CD8-positive, alpha-beta memory T cell (primary cell): ENCODE data around the gene NCMAP. TPM values are rescaled to one million over a fixed set of nuclear protein-coding genes. Genes with fewer than 3 reads are reported as not detected.
A peak's percentile ranks its signal among the peaks of the same experiment; 100 is the strongest.
"Not testable (repeated sequence)": the region's sequence is repeated elsewhere in the genome, so short reads cannot be mapped to it uniquely, and the experiment has no call there.

Experiments
- CTCF ChIA-PET: fragments of 350-600 bp; sonication (Branson Sonifier 250); formaldehyde crosslinking; loops from one replicate; lab custom pipeline; 2021; ENCODE audit warnings: antibody characterized with exemption; lab: Charles Lee
- POLR2A ChIA-PET: fragments of 350-600 bp; sonication (Branson Sonifier 250); formaldehyde crosslinking; loops from one replicate; lab custom pipeline; 2021; ENCODE audit warnings: antibody characterized with exemption; lab: Charles Lee
- DNase-seq, 5 donors: peaks; one replicate each; pipeline versions ENCODE4 v3.0.0 to v3.0.0-alpha.2; 2020 to 2022; ENCODE audit warnings: mixed read lengths in 1 of 5
- H3K27ac ChIP-seq: one replicate; pipeline ENCODE4 v1.7.0; 2013; ENCODE audit warnings: low read depth, mild to moderate bottlenecking, low read length, moderate library complexity
- H3K27me3 ChIP-seq: 2 replicates; pipeline ENCODE4 v1.7.0; 2013; ENCODE audit warnings: low read length, mild to moderate bottlenecking; ENCODE audit not compliant: insufficient read depth, poor library complexity, severe bottlenecking
- H3K36me3 ChIP-seq: 2 replicates; pipeline ENCODE4 v1.7.0; 2013; ENCODE audit warnings: mild to moderate bottlenecking, low read length, moderate library complexity; ENCODE audit not compliant: insufficient read depth
- H3K4me1 ChIP-seq: 2 replicates; pipeline ENCODE4 v1.7.0; 2013; ENCODE audit warnings: mild to moderate bottlenecking, low read length, moderate library complexity; ENCODE audit not compliant: insufficient read depth
- H3K4me3 ChIP-seq: 2 replicates; pipeline ENCODE4 v1.7.0; 2013; ENCODE audit warnings: mild to moderate bottlenecking, low read length
- H3K9me3 ChIP-seq: 2 replicates; pipeline ENCODE4 v1.7.0; 2013; ENCODE audit warnings: mild to moderate bottlenecking, low read length
- H3K27ac Mint-ChIP-seq, 8 donors: one replicate each; pipeline ENCODE4 v1.8.0; 2020 to 2021; ENCODE audit warnings: mixed read lengths in 8 of 8, mild to moderate bottlenecking in 6 of 8, inconsistent platforms in 3 of 8, moderate library complexity in 3 of 8
- H3K27me3 Mint-ChIP-seq, 2 donors: one replicate each; pipeline ENCODE4 v1.8.0; 2020 to 2021; ENCODE audit warnings: mixed read lengths in 2 of 2, mild to moderate bottlenecking in 1 of 2, moderate library complexity in 1 of 2
- H3K36me3 Mint-ChIP-seq, 3 donors: one replicate each; pipeline ENCODE4 v1.8.0; 2020 to 2021; ENCODE audit warnings: mixed read lengths in 3 of 3, inconsistent platforms in 1 of 3, mild to moderate bottlenecking in 1 of 3
- H3K4me1 Mint-ChIP-seq, 3 donors: one replicate each; pipeline ENCODE4 v1.8.0; 2020 to 2021; ENCODE audit warnings: mixed read lengths in 3 of 3, inconsistent platforms in 1 of 3, mild to moderate bottlenecking in 1 of 3
- H3K4me3 Mint-ChIP-seq, 7 donors: one replicate each; pipeline ENCODE4 v1.8.0; 2020 to 2021; ENCODE audit warnings: mixed read lengths in 7 of 7, mild to moderate bottlenecking in 6 of 7, moderate library complexity in 4 of 7, inconsistent platforms in 2 of 7
- H3K9me3 Mint-ChIP-seq, 5 donors: one replicate each; pipeline ENCODE4 v1.8.0; 2020 to 2022; ENCODE audit warnings: mixed read lengths in 5 of 5, mild to moderate bottlenecking in 3 of 5, moderate library complexity in 2 of 5, inconsistent platforms in 1 of 5
- polyA plus RNA-seq: library from polyadenylated mRNA; unstranded; fragments of 300-500 nt; fragmentation: Illumina TruSeq; gene quantifications from one replicate; pipeline ENCODE4 v1.2.3, GENCODE V29; 2021
- total RNA-seq, 2 experiments: library from RNA; stranded (reverse); gene quantifications; one replicate each; pipeline ENCODE4 v1.2.3, GENCODE V29; 2021

The NCMAP gene
- total and polyA plus RNA-seq, 3 experiments from 2014 or later, result 0.04 TPM; not detected in 2

DNA sequence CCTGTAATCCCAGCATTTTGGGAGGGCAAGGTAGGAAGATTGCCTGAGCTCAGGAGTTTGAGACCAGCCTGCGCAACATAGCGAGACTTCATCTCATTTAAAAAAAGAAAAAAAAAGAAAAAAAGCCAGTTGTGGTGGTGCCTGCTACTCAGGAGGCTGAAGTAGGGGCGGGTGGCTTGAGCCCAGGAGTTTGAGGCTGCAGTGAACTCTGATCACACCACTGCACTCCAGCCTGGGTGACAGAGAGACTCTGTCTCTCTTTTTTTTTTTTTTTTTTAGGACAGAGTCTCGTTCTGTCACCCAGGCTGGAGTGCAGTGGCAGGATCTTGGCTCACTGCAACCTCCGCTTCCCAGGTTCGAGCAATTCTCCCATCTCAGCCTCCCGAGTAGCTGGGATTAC lies 26.6 kb upstream of the NCMAP start:
- not testable (repeated sequence) for H3K4me3 ChIP-seq, H3K27ac ChIP-seq, DNase-seq, H3K4me3 Mint-ChIP-seq, H3K36me3 ChIP-seq, H3K27me3 ChIP-seq, H3K27me3 Mint-ChIP-seq, H3K9me3 Mint-ChIP-seq, H3K9me3 ChIP-seq
- peak overlapping the region in 1 of 8 donors; percentile 36 for H3K27ac Mint-ChIP-seq
- H3K36me3 Mint-ChIP-seq, result peaks cover 0 to 65% (median 16%) of the 10 kb centered on the region in 3 donors
- peaks cover 38 to 71% (median 62%) of the 10 kb centered on the region in 3 donors for H3K4me1 Mint-ChIP-seq
- ChIA-PET CTCF (interaction anchor here (5.0 kb wide), 1 partner anchor 113 kb away, joined by 50 read pairs; the partner anchor contains the start of gene NIPAL3), POLR2A (interaction anchor here (0.9 kb wide), 1 partner anchor 20 kb away, joined by 5 read pairs; no protein-coding TSS in a partner anchor)
- peaks cover 42% of the 10 kb centered on the region for H3K4me1 ChIP-seq

DNA sequence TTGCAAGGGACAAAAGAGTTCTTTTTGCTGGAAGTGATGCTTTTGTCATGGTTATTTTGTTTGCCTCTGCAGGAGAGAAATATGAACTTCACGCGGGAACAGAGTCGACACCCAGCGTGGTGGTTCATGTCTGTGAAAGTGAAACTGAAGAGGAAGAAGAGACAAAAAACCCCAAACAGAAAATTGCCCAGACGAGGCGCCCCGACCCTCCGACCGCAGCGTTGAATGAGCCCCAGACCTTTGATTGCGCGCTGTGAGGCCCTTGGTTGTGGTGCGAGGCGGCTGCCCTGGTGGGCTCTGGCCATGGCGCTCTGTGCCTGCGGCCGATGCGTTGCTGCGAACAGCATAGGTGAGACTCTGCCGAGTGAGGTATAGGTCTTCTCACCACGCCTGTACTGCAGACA lies 20.9 kb upstream of the NCMAP start:
- Mint-ChIP-seq H3K4me1 (peaks cover 44 to 74% (median 62%) of the 10 kb centered on the region in 3 donors), H3K4me3 (peak overlapping the region; percentile 81 to 90 (median 85)), H3K9me3 (no peaks in the 10 kb centered on the region), H3K27me3 (no peaks in the 10 kb centered on the region), H3K27ac (peak overlapping the region; percentile 96 to 100 (median 99)), H3K36me3 (peaks cover 0 to 72% (median 25%) of the 10 kb centered on the region in 3 donors)
- Histone ChIP-seq H3K27ac (peak overlapping the region; percentile 84), H3K36me3 (peaks cover 15% of the 10 kb centered on the region), H3K9me3 (no peaks in the 10 kb centered on the region), H3K4me1 (peaks cover 31% of the 10 kb centered on the region), H3K27me3 (no peaks in the 10 kb centered on the region), H3K4me3 (peak overlapping the region; percentile 76)
- peak; percentile 67 to 88 (median 86) for DNase-seq
- POLR2A ChIA-PET, result interaction anchor here (1.2 to 1.6 kb wide), 4 partner anchors 10 to 122 kb away, joined by 5 to 7 read pairs (median 6); partner anchors contain the start of genes RCAN3 and STPG1
- CTCF ChIA-PET, result interaction anchor here (1.1 to 3.3 kb wide), 13 partner anchors 8 to 336 kb away, joined by 3 to 23 read pairs (median 6); partner anchors contain the start of genes NIPAL3 and STPG1

DNA sequence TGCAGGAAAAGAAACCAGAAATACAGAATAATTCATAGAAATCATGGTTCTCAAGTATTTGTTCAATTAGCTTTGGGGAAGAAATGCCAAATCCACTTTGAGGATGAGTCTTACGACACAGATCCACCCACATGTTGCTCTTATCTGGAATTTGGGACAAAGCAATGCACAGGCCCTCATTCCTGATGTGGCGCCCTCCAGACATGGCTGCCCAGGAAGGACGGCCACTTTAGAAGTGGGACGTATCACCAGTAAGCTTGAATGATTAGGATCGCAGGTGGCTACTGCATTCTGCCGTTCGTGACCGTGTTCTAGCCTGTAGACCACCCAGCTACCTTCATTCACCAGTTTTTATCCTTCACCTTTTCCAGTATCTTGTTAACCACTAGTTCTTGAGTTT lies 20.1 kb upstream of the NCMAP start:
- Mint-ChIP-seq H3K4me1 (peaks cover 51 to 78% (median 66%) of the 10 kb centered on the region in 3 donors), H3K36me3 (peaks cover 0 to 73% (median 25%) of the 10 kb centered on the region in 3 donors), H3K9me3 (no peaks in the 10 kb centered on the region), H3K27ac (peak overlapping the region; percentile 96 to 100 (median 99)), H3K27me3 (no peaks in the 10 kb centered on the region), H3K4me3 (peak overlapping the region; percentile 81 to 90 (median 84))
- ChIA-PET CTCF (interaction anchor here (1.1 to 3.3 kb wide), 13 partner anchors 9 to 336 kb away, joined by 3 to 23 read pairs (median 6); partner anchors contain the start of genes NIPAL3 and STPG1), POLR2A (interaction anchor here (0.7 to 1.6 kb wide), 6 partner anchors 10 to 697 kb away, joined by 3 to 7 read pairs (median 6); partner anchors contain the start of genes RCAN3, STPG1 and SYF2)
- DNase-seq, result no peak
- Histone ChIP-seq H3K4me1 (peaks cover 31% of the 10 kb centered on the region), H3K4me3 (peak overlapping the region; percentile 30), H3K27me3 (no peaks in the 10 kb centered on the region), H3K27ac (peak overlapping the region; percentile 84), H3K36me3 (peaks cover 15% of the 10 kb centered on the region), H3K9me3 (no peaks in the 10 kb centered on the region)

DNA sequence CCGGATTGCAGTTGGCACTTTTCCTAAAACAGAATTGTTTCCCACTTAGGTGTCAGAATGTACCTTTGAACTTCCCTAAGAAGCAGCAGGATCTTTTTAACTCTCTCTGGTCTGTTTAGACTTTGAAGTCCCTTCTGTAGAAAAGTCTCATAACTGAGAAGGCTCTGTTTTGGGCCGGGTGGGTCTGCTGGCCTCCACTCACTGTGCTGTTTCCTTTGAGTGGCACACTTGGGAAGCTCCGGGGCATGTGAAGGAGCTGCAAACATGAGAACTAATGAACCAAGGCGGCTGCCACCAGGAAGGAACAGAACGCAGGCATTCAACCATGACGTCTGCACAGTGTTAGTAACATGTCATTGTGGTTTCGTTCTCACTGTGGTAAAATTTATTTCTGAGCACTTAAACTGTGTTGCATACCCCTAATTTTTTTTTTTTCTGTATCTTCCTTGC lies 19.5 kb upstream of the NCMAP start:
- CTCF ChIA-PET, result interaction anchor here (1.2 to 3.3 kb wide), 10 partner anchors 10 to 337 kb away, joined by 3 to 23 read pairs (median 6); partner anchors contain the start of genes NIPAL3 and STPG1
- H3K9me3 ChIP-seq, result no peaks in the 10 kb centered on the region
- H3K27ac ChIP-seq, result peak overlapping the region; percentile 49
- H3K27me3 Mint-ChIP-seq, result no peaks in the 10 kb centered on the region
- H3K9me3 Mint-ChIP-seq, result no peaks in the 10 kb centered on the region
- DNase-seq, result peak; percentile 58 to 89 (median 86)
- H3K4me1 Mint-ChIP-seq, result peaks cover 57 to 81% (median 72%) of the 10 kb centered on the region in 3 donors
- H3K36me3 Mint-ChIP-seq, result peaks cover 0 to 70% (median 23%) of the 10 kb centered on the region in 3 donors
- POLR2A ChIA-PET, result interaction anchor here (0.6 to 1.6 kb wide), 7 partner anchors 9 to 696 kb away, joined by 3 to 7 read pairs (median 5); partner anchors contain the start of genes RCAN3, STPG1 and SYF2
- H3K27ac Mint-ChIP-seq, result peak overlapping the region; percentile 96 to 100 (median 99)
- no peaks in the 10 kb centered on the region for H3K27me3 ChIP-seq
- peak overlapping the region; percentile 81 to 90 (median 84) for H3K4me3 Mint-ChIP-seq
- peaks cover 33% of the 10 kb centered on the region for H3K4me1 ChIP-seq
- H3K4me3 ChIP-seq, result peak overlapping the region; percentile 30
- H3K36me3 ChIP-seq, result peaks cover 15% of the 10 kb centered on the region

DNA sequence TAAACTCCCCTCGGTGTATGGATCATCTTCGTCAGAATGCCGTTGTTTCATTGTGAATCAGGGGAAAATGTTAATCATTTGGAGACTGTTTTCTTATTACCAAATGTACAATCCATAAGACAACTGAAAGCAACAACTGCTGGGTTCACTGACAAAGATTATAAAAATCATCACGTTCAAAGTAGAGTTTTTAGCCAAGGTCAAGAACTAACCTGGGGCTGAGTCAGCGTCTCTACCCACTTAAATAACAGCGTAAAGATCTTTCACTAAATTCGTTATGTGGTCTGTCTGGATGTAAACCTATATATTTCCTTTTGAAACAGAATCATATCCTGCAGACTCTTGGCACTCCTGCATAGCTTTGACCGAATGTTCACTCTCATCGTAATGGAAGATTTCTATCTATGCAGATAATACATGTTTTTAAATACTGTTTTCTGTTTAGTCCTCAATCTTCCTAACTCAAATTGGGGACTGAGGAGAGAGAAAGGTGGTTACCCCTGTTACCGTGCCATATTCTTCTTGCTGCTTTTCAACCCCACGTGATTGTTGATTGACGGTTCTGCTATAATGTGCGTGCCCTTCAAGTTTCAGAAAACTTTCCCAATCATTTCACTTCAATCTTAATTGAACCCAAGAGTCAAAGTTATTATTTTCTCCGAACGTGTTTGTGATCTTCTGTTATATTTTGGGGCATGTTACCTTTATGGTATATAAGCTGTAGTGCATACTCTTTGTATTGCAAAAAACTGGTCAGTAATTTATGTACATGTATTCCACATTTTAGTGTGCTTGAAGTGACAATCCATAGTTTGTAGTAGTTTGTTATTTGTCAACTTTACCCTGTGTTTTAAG lies 15.6 kb upstream of the NCMAP start:
- peaks cover 34% of the 10 kb centered on the region for H3K4me1 ChIP-seq
- no peak for DNase-seq
- H3K36me3 ChIP-seq, result peaks cover 10% of the 10 kb centered on the region
- no peak overlapping the region for H3K4me3 ChIP-seq
- peaks cover 47 to 79% (median 59%) of the 10 kb centered on the region in 3 donors for H3K4me1 Mint-ChIP-seq
- ChIA-PET CTCF (interaction anchor here (0.9 to 3.2 kb wide), 7 partner anchors 14 to 149 kb away, joined by 3 to 23 read pairs (median 5); partner anchors contain the start of genes NIPAL3 and RCAN3), POLR2A (interaction anchor here (0.8 to 1.6 kb wide), 4 partner anchors 38 to 128 kb away, joined by 3 to 8 read pairs (median 4); partner anchors contain the start of gene RCAN3)
- no peaks in the 10 kb centered on the region for H3K9me3 ChIP-seq
- H3K9me3 Mint-ChIP-seq, result no peaks in the 10 kb centered on the region
- peak overlapping the region; percentile 62 to 88 (median 79) for H3K27ac Mint-ChIP-seq
- peak overlapping the region in 6 of 7 donors; percentile 13 to 71 (median 38) for H3K4me3 Mint-ChIP-seq
- peaks cover 0 to 42% (median 11%) of the 10 kb centered on the region in 3 donors for H3K36me3 Mint-ChIP-seq
- no peaks in the 10 kb centered on the region for H3K27me3 Mint-ChIP-seq
- no peaks in the 10 kb centered on the region for H3K27me3 ChIP-seq
- H3K27ac ChIP-seq, result no peak overlapping the region

- DNase-seq, result no peak
- POLR2A ChIA-PET, result interaction anchor here (0.5 to 1.6 kb wide), 4 partner anchors 39 to 574 kb away, joined by 3 to 8 read pairs (median 4); partner anchors contain the start of gene RCAN3
- peaks cover 32% of the 10 kb centered on the region for H3K4me1 ChIP-seq
- H3K9me3 ChIP-seq, result no peaks in the 10 kb centered on the region
- no peaks in the 10 kb centered on the region for H3K27me3 ChIP-seq
- CTCF ChIA-PET, result interaction anchor here (0.6 to 3.2 kb wide), 9 partner anchors 19 to 409 kb away, joined by 3 to 23 read pairs (median 4); partner anchors contain the start of genes NIPAL3 and RCAN3
- Mint-ChIP-seq H3K4me3 (peak overlapping the region in 3 of 7 donors; percentile 22 to 71 (median 48)), H3K9me3 (no peaks in the 10 kb centered on the region), H3K27me3 (peaks cover 0 to 1% of the 10 kb centered on the region in 2 donors), H3K36me3 (peaks cover 0 to 35% (median 9%) of the 10 kb centered on the region in 3 donors), H3K4me1 (peaks cover 45 to 79% (median 58%) of the 10 kb centered on the region in 3 donors), H3K27ac (peak overlapping the region in 7 of 8 donors; percentile 23 to 88 (median 76))
- H3K27ac ChIP-seq, result no peak overlapping the region
- peaks cover 6% of the 10 kb centered on the region for H3K36me3 ChIP-seq
- no peak overlapping the region for H3K4me3 ChIP-seq
Observed at GRCh38 chr1:24540906-24541710, 14.8 kb upstream of the NCMAP start.
